ENCODE results near the gene MUC2.

MUC2 gene

DNA sequence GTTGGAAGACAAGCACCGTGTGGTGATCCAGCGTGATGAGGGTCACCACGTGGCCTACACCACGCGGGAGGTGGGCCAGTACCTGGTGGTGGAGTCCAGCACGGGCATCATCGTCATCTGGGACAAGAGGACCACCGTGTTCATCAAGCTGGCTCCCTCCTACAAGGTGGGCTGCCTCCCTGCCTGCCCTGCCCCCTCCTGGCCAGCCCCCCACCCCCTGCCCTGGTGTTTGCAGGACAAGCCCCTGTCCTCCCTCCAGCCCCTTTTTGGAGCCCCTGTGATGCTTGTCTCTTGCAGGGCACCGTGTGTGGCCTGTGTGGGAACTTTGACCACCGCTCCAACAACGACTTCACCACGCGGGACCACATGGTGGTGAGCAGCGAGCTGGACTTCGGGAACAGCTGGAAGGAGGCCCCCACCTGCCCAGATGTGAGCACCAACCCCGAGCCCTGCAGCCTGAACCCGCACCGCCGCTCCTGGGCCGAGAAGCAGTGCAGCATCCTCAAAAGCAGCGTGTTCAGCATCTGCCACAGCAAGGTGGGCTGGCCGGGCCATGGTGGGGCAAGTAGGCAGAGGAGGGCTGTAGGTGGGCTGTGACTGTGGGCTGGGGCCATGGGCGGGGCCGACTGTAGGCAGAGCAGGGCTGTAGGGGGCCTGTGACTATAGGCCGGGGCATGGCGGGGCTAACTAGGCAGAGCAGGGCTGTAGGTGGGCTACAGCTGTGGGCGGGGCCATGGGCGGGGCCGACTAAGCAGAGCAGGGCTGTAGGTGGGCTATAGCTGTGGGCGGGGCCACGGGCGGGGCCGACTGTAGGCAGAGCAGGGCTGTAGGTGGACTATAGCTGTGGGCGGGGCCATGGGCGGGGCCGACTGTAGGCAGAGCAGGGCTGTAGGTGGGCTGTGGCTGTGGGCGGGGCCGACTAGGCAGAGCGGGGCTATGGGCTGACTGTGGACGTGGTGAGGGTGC lies 13.6 kb downstream of the MUC2 start:
- no peak for DNase-seq (ENCODE audit: low read depth)

DNA sequence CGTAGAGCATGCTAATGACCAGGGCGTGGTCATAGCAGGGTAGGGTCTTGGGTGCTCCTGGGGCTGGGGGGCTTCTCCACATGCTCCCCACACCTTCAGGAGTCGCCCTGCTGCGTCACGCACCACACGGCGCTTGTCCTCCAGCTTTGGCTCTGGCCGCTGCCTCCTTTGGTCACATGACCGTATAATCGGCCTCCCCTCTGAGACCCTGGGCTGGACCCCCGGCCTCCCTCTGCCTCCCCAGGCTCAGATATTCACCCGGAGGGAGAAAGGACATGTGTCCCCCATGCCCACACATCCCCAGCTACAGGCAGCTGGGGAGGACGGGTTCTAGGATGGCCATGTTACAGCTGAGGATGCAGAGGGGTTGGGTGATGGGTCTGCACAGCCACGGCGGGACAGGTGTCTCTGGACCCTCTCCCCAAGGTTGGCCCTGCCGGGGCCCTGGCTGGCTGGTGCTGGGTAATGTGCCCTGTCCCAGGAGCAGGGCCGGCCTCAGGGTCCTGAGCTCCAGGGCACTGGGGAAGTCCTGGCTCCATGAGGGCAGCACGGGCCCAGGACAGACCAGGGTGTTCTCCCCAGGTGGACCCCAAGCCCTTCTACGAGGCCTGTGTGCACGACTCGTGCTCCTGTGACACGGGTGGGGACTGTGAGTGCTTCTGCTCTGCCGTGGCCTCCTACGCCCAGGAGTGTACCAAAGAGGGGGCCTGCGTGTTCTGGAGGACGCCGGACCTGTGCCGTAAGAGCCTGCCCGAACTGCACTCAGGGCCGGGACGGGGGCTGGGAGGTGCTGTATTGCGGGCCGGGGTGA lies 14.5 kb downstream of the MUC2 start:
- no peak for DNase-seq (ENCODE audit: low read depth)

DNA sequence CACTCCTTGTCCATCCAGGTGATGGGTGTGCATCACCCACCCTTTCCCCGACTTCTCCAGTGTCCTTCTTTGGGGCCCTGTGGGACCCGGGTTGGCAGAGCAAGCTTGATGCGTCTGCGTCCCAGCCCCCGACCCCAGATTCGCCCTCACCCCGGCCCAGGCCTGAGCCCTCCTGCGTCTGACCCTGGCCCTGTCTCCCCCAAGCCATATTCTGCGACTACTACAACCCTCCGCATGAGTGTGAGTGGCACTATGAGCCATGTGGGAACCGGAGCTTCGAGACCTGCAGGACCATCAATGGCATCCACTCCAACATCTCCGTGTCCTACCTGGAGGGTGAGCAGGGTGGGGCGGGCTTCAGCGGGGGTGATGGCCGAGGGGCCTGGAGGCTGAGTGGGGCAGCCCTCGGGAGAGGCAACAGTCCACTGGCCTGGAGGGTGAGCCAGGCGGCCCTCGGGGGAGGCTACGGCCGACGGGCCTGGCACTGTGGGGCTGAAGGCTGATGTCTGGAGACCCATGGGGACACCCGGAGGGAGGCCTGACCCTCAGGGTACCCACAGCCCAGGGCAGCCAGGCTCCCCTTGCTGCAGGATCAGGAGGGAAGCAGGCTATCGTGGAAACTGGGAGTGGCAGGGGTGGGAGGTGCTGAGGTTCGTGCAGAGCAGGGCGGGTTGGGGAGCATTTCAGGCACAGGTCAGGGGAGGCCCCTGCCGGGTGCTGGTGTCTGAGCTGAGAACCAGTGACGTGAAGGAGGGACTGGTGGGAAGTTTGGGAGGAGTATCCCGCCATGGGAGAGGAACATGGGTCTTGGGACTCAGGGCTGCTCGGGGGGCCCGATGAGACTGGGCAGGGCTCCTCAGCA lies 15.3 kb downstream of the MUC2 start:
- DNase-seq (ENCODE audit: low read depth), result no peak

DNA sequence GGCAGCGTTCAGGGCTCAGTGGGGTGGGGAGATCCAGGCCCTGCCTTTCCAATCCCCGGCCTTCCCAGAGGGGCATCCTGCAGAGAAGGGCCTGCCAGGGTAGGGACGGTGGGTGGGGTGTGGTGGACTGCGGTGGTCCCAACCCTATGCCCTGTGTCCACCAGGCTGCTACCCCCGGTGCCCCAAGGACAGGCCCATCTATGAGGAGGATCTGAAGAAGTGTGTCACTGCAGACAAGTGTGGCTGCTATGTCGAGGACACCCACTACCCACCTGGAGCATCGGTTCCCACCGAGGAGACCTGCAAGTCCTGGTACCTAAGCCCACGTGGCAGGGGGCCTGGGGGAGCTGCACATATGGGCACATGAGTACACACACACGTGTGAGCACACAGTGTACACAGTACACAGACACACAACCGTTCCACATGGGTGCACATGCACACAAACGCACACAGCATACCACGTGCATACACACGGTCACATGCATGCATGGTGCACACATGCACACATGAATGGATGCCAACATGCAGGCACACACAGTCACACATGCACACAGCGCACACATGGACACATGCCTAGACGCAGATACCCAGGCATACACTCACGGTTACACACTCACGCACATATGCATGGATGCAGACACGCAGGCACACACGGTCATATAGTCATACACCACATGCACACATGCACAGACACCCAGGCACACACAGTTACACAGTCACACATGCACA lies 16.1 kb downstream of the MUC2 start:
- DNase-seq (ENCODE audit: low read depth), result no peak

DNA sequence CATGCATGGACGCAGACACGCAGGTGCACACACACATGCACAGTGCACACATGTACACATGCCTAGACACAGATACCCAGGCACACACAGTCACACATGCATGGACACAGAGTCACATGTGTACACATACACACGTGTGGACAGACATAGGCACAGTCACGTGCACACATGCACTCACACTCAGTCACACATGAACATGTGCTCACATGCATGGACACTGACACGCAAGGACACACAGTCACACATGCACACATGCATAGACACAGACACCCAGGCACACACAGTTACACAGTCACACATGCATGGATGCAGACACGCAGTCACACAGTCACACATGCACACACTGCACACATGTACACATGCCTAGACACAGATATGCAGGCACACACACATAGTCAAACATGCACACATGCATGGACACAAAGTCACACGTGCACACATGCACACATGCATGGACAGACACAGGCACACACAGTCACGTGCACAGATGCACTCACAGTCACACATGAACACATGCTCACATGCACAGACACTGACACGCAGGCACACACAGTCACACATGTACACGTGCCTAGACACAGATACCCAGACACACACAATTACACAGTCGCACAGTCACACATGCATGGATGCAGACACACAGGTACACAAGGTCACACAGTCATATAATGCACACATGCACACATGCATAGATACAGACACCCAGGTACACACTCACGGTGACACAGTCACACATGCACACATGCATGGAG lies 16.8 kb downstream of the MUC2 start:
- DNase-seq (ENCODE audit: low read depth), result no peak

DNA sequence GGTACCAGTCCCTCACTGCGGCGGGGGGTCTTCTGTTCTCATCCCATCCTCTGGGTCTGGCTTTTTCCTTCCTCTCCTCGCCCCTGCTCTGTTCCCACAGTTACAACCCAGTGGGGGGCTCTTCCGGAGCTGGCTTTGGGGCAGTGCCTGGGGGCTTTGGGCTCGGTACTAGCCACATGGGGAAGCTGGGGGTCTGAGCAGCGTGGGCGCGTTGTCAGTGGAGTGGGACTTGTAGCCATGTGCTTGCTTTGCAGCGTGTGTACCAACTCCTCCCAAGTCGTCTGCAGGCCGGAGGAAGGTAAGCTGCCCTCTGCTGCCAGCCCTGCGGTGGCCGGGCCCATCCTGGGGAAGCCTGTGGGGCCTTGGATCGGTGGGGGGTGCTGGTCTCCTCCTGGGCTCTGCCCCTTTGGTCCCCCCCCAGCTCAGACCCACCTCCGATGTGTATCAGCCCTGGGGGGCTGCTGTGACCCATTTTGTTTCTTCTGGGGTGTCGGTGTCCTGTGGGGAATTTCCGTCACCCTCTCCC lies 17.5 kb downstream of the MUC2 start:
- DNase-seq (ENCODE audit: low read depth), result no peak

DNA sequence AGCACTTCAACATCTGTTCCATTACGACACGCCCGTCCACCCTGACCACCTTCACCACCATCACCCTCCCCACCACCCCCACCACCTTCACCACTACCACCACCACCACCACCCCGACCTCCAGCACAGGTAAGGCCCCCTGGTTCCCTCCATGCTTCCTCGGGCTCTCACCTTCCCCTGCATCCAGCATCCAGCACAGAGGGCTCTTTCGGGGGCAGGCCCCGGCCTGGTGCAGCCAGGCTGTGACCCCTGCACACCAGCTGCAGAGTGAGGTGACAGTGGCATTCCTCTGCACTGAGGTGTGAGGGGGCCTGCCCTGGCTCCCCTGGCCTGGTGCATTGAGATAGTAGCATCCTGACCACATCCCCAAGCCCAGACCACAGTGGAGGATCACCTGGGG lies 18.2 kb downstream of the MUC2 start:
- no peak for DNase-seq (ENCODE audit: low read depth)

DNA sequence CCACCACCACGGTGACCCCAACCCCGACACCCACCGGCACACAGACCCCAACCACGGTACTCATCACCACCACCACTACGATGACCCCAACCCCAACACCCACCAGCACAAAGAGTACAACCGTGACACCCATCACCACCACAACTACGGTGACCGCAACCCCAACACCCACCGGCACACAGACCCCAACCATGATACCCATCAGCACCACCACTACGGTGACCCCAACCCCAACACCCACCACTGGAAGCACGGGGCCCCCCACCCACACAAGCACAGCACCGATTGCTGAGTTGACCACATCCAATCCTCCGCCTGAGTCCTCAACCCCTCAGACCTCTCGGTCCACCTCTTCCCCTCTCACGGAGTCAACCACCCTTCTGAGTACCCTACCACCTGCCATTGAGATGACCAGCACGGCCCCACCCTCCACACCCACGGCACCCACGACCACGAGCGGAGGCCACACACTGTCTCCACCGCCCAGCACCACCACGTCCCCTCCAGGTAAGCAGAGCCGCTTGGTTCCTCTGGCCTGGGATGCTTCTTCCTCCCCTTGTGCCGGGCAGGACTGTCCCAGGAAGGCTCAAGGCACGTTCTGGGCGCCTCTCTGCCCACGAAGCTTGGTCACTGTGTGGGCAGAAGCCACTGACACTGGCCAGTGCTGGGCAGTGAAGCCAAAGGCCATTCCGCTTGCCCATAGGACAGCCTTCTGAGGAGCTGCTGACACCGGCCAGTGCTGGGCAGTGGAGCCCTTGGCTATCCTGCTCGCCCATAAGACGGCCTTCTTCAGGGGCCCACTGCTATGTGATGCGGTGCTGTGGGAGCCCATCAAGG lies 25.1 kb downstream of the MUC2 start:
- no peak for DNase-seq (ENCODE audit: low read depth)

DNA sequence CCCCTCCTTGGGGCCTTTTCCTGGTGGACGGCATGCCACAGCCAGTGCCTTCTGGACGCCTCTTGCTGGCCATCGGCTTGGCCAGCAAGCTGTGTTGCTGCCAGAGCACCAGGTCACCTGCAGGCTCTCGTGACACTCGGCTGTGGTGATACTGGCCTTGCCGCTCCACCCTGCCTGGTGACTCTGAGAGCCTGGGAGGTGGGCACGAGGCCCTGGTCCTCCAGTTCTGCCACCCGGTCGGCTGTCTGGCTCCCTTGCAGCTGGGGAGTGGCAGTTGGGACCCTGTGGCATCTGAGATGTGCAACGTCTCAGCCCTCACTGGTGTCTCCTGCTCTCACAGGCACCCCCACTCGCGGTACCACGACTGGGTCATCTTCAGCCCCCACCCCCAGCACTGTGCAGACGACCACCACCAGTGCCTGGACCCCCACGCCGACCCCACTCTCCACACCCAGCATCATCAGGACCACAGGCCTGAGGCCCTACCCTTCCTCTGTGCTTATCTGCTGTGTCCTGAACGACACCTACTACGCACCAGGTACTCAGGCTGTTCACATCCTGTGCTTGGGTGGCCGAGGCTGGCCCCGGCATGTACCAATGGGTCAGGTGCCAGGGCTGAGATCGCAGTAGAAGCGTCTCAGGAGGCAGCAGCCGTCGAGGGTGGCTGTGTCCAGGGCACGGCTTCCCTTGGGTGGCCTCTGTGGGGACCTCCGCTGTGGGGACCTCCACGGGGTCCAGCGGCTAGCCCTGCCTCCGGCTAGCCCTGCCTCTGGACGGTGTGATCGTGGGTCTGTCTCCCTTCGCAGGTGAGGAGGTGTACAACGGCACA lies 26.0 kb downstream of the MUC2 start:
- no peak for DNase-seq (ENCODE audit: low read depth)

DNA sequence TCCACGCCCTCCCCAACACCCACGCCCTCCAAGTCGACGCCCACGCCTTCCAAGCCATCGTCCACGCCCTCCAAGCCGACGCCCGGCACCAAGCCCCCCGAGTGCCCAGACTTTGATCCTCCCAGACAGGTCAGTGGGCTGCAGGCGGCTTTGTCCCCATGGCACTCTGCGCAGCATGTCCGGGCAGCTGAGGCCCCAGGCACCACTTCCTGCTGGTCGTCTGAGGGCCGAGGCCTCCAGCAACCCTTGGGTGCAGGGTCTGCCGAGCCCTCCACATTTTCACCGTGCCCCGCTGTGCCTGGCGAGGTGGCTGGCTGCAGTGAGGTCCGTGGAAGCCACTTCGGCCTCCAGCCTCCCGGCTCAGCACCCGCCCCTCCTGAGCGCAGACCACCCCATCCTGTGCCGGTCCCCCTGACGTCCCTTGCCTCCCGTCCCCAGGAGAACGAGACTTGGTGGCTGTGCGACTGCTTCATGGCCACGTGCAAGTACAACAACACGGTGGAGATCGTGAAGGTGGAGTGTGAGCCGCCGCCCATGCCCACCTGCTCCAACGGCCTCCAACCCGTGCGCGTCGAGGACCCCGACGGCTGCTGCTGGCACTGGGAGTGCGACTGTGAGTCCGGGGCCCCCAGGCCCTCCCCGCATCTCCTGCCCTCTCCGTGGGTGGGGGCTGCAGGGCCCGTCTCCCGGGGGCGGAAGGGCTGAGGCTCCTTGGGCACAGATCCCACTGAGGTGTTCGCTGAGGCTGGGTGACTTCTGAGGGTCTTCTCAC lies 26.8 kb downstream of the MUC2 start:
- no peak for DNase-seq (ENCODE audit: low read depth)

DNA sequence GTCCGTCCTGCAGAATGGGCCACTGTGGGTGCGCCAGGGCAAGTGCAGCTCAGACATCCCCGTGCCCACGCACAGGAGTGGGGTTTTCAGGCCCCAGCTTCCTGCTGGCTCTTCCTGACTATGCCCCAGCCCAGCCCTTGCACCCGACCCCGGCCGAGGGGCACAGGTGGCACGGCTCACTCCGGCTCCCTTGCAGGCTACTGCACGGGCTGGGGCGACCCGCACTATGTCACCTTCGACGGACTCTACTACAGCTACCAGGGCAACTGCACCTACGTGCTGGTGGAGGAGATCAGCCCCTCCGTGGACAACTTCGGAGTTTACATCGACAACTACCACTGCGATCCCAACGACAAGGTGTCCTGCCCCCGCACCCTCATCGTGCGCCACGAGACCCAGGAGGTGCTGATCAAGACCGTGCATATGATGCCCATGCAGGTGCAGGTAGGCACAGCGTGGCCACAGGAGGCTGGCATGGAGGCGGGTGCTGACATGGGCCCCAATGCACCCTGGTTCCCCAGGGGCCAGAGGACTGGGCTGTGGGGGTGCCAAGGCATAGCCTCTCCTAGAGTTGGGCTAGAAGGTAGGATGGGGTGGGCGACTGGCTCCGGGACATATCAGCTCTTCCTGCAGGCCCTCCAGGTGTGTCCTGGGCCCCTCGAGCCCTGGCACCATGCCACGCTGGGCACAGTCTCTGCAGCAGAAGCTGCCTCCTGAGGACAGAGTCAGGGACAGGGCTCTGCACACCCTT lies 27.7 kb downstream of the MUC2 start:
- DNase-seq (ENCODE audit: low read depth), result no peak

DNA sequence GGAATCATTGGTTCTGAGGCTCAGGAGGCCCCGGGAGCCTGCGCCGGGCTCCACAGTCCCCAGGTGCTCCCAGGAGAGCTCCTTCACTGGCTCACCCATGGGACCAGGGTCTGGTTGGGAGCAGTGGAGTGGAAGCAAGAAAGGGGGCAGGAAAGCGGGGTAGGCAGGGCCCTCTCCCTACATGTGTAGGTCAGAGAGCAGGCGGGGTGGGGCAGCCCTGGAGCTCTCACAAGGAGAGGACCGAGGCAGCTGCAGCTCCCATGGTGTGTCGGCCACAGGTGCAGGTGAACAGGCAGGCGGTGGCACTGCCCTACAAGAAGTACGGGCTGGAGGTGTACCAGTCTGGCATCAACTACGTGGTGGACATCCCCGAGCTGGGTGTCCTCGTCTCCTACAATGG lies 28.3 kb downstream of the MUC2 start:
- no peak for DNase-seq (ENCODE audit: low read depth)

DNA sequence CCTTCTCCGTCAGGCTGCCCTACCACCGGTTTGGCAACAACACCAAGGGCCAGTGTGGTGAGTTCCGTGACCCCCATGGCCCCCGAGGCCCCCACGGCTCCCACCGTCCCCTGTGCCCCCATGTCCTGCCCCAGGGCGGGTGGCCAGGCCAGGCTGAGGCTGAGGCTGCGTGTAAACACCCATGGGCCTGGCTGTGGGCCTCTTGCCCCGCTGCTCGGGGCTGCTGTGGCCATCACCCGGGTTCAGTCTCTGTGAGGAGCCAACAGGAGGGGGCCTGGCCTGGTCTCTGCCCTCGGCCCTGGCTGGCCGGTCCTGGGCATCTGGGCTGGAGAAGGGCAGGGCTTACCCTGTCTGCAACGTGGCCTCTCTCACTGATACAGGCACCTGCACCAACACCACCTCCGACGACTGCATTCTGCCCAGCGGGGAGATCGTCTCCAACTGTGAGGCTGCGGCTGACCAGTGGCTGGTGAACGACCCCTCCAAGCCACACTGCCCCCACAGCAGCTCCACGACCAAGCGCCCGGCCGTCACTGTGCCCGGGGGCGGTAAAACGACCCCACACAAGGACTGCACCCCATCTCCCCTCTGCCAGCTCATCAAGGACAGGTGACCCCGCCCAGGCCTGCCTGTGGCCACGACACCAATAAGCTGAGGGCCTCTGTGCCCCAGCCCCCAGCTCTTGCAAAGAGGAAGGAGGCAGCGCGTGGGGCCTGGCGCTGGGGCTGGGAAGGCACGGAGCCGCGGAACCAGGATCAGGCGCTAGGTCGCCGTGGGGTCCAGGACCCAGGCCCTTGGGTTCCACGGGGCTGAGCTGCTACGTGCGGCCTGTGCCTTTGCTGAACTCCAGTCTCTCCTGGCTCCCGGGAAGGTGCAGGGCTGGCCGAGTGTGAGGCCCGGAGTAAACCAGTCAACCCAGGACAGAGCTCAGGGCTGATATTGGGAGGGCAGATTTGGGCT lies 29.0 kb downstream of the MUC2 start:
- DNase-seq (ENCODE audit: low read depth), result no peak

DNA sequence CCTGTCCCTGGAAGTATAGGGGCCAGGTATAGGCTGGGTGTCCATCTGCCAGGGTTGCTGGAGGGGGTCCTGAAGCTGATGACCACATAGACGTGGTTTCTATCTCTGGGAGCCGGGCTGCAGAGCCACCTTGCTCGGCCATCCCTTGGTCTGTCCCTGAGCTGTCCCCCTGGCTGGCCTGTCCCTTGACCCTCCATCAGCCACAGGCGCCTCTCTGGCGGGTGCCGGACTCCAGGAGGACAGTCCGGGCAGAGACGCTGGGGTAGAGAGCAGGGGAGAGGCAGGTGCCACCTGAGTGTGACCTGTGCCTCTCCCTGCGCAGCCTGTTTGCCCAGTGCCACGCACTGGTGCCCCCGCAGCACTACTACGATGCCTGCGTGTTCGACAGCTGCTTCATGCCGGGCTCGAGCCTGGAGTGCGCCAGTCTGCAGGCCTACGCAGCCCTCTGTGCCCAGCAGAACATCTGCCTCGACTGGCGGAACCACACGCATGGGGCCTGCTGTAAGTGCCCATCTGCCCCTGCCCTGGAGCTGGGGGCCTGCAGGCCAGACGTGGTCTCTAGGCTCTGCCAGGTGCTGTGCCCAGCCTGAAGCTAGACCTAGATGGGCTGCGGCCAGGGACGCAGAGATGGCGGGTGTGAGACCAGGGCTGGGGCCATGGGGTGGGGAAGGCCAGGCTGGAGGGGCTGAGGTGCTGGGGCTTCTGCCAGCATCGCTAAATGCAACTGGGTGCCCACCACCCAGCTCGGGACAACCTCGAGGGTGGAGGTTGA lies 29.9 kb downstream of the MUC2 start:
- no peak for DNase-seq (ENCODE audit: low read depth)

DNA sequence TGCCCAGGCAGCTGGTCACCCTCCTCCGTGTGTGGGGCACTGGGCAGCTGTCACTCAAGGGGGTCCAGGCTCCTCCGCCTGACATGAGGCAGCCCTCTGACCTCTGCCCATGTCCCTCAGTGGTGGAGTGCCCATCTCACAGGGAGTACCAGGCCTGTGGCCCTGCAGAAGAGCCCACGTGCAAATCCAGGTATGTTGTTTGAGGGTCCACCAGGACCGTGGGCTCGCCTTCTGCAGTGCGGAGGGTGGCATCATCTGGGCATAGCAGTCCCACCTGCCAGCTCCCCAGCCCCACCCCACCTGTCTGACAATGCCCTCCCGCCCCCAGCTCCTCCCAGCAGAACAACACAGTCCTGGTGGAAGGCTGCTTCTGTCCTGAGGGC lies 30.5 kb downstream of the MUC2 start:
- DNase-seq (ENCODE audit: low read depth), result no peak

All from amniotic epithelial cell (primary cell).